NCI-H2107 (cell line): ENCODE measurements around the gene IL37.
"Not testable (repeated sequence)": the region's sequence is repeated elsewhere in the genome, so short reads cannot be mapped to it uniquely, and the experiment has no call there.

Source experiments
- DNase-seq: peaks from one replicate; lab custom pipeline; 2025; lab: John Stamatoyannopoulos, UW

IL37 gene

GRCh38 chr2:112889976-112890375 lies 21.0 kb upstream of the IL37 start:
- DNase-seq = no peak

DNA sequence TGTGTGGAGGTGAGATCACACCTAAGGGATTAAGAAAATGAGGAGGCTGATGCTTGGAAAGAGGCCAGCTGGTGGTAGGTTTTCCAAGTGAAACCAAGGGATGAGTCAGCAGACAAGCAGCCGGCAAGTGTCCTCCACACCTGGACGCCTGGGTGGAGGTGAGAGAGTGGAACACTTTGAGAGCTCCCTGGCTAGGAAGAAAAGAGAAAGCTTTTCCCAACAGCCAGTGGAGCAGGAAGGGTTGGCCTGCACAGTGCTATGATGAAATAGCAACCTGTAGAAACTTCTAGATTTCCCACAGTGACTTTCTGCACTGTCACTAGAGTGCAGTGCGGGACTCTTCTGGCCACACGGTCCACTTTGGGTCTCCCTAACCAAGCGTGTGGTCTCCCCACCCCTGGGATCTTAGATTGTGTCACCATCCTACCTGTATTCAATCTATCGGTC lies 19.6 kb upstream of the IL37 start:
- DNase-seq = no peak

- DNase-seq = no peak
These were observed 17.2 kb upstream of the IL37 start for GRCh38 chr2:112893752-112894151.

DNA sequence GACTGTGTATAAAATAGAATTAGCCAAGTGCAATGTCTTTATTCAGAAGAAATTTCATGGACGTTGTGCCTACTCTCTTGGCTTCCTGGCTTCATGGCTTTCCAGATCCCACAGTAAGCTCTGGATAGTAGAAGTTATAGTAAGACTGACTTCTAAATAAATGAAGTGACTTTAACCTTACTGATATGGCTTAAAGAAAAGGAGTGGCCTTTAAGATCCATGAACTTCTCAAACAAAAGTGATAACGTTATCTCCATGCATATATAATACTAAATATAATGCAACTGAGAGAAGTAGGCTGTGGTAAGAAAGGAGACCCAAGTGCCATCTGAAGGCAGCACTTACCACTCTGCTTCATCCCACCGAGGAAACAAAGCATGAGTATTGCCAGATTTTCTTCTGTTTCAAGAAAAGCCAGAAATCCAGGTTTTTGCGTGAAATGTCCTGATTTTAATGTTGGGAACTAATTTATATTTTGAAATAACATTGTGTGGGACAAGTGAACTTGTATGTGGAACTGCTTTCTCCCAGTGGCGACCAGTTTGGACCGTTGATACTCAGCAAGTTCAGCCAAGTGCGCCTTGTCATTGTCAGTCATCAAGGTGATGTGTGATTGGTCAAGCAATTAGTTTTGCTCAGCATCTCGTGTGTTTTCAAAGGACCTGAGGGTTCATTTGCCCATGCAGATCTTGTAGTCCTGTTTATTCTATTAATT lies 13.9 kb upstream of the IL37 start:
- no peak for DNase-seq

DNA sequence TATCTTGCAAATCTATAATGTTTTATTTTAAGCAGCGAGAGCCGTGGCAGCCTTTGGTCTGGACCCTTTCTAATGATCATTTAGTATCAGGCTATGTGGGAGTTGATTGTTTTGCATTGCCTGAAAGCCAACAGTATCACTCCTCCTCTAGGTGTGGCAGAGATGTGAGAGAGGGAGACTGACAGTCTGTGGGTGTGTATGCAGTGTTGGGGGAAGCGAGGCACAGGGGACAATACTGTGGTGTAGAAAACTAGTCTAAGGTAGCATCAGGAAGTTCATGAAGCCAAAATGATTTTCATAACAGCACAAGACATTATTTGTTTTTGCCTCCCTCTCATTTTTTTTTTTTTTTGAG lies 13.4 kb upstream of the IL37 start:
- DNase-seq = no peak

GRCh38 chr2:112901431-112902065 lies 9.4 kb upstream of the IL37 start:
- DNase-seq = not testable (repeated sequence)

GRCh38 chr2:112902816-112903215 lies 8.1 kb upstream of the IL37 start:
- DNase-seq = no peak

GRCh38 chr2:112904883-112905282 lies 6.1 kb upstream of the IL37 start:
- no peak for DNase-seq

DNA sequence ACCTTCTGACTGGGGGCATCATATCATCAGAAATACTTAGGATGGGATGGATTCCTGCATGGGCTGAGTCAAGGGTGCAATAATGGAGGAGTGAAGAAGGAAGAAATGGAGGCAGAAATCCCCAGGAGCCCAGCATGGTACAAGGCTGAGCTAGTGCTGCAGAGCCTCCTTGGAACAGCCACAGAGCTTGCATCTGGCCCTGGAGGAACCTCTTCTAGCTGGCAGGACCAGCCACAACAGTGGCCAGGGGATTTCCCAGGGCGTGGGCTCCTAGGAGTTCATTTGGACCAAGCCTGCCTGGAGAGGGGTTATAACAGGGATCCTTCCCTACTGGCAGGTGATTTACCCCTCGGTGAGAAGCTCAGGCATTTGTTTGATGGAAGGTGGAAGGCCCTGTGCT lies 4.7 kb upstream of the IL37 start:
- DNase-seq = no peak

DNA sequence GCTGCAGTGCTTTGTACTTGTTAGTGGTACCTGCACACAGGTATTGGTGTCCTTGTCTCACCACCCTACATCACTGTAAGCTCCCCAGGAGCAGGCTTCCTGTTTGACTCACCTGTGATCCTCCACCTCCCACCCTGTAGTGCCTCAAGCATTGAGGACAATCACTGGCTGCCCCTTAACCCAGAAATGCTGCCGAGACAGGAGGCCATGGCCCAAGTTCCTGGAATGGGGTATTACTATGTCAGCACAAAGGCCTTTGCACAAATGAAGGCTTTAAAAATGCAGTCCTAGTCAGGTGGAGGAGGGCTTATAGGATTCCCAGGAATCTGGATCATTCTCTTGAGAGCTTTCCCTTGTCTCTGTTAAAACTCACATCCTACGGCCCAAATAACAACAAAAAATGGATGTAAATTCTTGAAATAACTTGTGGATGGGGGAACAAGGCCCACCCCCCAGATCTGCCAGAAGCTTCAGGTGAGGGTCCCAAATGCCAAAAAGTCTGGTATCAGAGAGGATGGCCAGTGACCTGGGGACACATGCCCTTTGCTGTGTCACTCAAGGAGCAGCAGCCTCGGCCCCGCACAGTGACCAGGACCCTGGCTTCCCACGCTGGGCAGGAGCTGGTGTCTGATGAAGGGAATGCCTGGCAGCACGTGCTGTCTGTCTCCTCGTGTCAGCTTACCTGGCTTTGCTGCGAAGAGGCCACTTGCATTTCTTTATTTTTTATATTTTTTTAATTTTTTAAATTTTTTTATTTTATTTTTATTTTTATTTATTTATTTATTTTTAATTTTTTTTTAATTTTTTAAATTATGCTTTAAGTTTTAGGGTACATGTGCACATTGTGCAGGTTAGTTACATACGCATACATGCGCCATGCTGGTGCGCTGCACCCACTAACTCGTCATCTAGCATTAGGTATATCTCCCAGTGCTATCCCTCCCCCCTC lies 3.7 kb upstream of the IL37 start:
- no peak for DNase-seq

- not testable (repeated sequence) for DNase-seq
These were observed 2.4 kb upstream of the IL37 start for GRCh38 chr2:112908559-112908958.

DNA sequence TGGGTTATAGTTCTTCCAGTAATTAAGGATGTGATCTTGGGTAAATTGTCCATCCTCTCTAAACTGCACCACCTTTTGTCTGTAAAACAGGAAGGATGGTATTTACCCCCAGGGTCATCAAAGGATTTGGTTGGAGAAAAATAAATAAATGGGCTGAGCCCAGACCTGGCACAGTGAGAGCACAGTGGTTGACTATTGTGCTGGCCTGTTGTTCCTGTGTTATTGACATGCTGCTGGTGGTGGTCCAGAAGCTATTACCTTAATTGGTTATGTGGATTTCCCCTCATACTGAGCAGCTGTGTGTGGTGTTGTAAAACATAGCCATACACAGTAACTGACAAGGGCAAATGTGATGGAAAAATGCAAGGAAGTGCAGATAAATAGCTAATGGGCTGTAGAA lies 746 bp upstream of the IL37 start:
- no peak for DNase-seq

GRCh38 chr2:112912403-112912802 lies 1.4 kb downstream of the IL37 start:
- no peak for DNase-seq

DNA sequence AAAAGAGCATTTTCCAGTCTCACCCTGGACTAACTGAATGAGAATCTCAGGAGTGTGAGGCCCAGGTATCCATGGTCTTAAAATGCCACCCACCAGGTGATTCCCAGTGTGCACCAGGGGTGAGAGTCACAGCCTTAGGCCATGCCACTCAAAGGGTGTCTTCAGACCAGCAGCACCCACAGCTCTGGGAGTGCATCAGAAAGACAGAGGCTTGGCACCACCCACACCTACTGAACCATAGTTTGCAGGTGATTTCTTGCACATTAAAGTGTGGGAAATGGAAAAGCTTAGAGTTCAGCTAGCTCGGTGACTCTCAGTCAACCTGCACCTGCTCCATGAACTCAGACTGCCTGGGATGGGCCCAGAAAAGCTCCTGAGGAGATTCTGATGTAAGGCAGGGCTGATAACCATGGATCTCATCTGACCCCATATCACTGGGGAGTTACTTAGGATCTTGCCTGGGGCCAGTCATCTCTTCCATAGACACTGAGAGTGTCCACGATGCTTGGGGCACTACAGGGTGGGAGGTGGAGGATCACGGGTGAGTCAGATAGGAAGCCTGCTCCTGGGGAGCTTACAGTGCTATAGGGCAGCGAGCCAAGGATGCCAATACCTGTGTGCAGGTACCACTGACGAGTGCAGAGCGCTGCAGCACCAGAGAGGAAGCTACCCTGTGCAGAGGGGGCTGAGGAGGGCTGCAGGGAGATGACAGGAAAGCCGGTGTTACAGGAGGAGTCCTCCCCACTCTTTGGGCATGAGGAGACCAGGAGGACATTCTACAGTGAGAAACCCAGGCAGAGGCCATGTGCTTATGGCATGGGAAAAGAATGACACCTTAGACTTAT lies 4.6 kb downstream of the IL37 start:
- no peak for DNase-seq

GRCh38 chr2:112916145-112916571 lies 5.2 kb downstream of the IL37 start:
- DNase-seq = no peak

- no peak for DNase-seq
These were observed 5.8 kb downstream of the IL37 start for GRCh38 chr2:112916625-112917247.

DNA sequence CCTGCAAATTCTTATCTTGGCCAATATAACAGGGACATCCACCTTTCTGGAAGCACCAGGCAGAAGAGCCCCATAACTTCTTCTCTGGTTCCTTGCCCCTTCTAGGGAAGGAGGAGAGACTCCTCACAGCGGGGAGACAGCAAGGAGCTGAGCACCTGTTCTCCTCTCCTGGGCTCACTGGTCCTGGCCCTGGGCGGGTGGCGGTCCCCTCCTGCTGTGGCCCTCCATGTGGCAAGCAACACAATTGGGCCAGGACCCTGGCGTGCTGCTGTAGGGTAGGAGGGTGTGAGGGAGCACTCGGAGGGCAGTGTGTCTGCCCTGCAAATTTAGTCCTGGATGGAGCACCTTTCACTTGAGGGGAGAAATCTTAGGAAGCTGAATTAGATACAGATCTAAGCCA lies 6.9 kb downstream of the IL37 start:
- DNase-seq = no peak

DNA sequence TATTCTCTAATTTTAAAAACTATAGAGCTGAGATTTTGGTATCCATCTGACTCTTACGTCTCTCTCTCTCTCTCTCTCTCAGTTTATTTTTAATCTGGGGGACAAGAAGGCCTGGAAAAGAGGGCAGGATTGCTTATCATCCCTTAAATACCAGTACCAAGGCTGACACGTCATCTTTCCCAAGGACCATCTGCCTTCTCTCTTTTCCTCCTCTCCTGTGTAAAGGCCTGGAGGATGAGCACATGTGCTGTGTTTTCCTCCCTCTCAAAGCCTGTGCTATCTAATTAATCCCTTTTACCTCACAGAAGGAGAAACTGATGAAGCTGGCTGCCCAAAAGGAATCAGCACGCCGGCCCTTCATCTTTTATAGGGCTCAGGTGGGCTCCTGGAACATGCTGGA lies 7.3 kb downstream of the IL37 start:
- no peak for DNase-seq

DNA sequence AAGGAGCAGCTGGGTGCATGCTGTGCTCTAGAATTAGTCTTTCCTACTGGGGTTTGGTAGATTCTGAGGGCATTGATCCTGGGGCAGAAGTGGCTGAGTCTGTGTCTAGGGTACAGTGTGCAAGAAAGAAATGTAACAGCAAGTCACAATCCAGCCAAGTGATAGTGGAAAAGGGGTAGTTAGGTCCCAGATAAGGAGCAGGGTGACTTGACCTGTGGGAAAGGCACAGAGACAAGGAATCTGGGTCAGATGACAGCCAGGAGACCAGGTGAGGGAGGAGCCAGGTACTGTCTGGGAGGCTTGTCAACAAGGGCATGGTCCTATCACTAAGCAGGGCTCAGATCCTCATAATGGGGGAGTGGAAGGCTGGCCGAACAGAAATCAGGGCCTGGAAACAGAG lies 8.1 kb downstream of the IL37 start:
- DNase-seq = no peak

DNA sequence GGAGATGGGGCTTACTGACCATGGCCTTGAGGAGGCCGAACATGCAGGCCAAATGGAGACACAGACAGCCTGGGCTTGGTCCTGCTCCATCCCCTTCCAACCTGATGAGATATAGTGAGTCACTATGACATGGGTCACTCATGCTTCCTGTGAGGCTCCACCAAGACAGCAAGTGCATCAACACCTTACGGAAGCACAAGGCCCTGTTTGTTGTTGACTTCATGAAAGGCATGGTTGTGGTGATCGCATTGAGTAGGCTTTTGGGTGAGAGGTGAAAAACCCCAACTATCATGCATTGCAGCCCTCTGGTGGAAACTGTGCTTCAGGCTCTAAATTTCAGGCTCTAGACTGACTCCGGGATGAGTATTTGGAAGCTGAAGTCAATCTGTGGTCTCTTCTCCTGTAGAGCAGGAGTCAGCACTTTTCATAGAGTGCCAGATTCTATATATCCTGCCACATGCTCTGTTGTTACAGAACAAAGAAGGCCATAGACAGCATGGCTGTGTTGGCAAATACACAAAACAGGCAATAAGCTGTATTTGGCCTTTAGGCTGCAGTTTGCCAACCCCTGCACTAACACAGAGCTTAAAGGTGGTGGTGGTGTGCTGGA lies 10.1 kb downstream of the IL37 start:
- no peak for DNase-seq

- DNase-seq = no peak
These were observed 11.0 kb downstream of the IL37 start for GRCh38 chr2:112921982-112922381.
